Body of pancreas (tissue), 4 donors: ENCODE data around the gene STAT4.

Experiments
- CTCF ChIP-seq, 7 experiments: fragments of 450-650 bp in 4 of 7; fragments of 200-600 bp in 3 of 7; sonication (generic) in 3 of 7; IDR thresholded peaks; one replicate each; pipeline ENCODE4 v1.5.1; 2016 to 2019; ENCODE audit warnings: antibody characterized with exemption in 7 of 7
- POLR2A ChIP-seq, 3 donors: fragments of 450-650 bp; IDR thresholded peaks; one replicate each; pipeline ENCODE4 v1.6.1; 2016; ENCODE audit warnings: antibody characterized with exemption in 3 of 3, mild to moderate bottlenecking in 2 of 3

- no peak for TF ChIP-seq CTCF (IDR thresholded peaks at IDR 0.05)
- no peak for TF ChIP-seq POLR2A (IDR thresholded peaks at IDR 0.05)
Observed at GRCh38 chr2:191115804-191116203, 35.0 kb downstream of the STAT4 start.
